ENCODE measurements around the gene IFI35.
"Not testable (repeated sequence)": the region's sequence is repeated elsewhere in the genome, so short reads cannot be mapped to it uniquely, and the experiment has no call there.

The IFI35 gene

GRCh38 chr17:43024407-43025289, 18.1 kb downstream of the IFI35 start, which contains the start of gene RND2:
TSS of gene RND2 (plus strand) at chr17:43025231. CDS start at chr17:43025348, 117 bp downstream.
- peak; percentile 61 for DNase-seq

DNA sequence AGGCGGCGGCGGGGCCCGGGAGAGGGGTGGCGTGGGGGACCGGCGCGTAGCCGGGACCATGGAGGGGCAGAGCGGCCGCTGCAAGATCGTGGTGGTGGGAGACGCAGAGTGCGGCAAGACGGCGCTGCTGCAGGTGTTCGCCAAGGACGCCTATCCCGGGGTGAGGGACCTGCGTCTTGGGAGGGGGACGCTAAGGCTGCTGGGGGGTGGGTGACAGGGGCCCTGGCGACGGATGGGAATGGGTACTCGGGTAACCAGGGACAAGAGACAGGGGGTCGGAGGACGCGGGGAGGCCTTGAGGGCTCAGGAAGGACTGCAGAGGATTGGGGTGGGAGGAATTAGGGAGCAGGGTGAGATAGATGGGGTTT, 18.7 kb downstream of the IFI35 start:
- no peak for DNase-seq

GRCh38 chr17:43025766-43026537, 19.4 kb downstream of the IFI35 start:
- DNase-seq, result no peak

- DNase-seq, result no peak
Observed at GRCh38 chr17:43026595-43026994, 20.0 kb downstream of the IFI35 start.

GRCh38 chr17:43027091-43028032, 20.8 kb downstream of the IFI35 start:
- no peak for DNase-seq

DNA sequence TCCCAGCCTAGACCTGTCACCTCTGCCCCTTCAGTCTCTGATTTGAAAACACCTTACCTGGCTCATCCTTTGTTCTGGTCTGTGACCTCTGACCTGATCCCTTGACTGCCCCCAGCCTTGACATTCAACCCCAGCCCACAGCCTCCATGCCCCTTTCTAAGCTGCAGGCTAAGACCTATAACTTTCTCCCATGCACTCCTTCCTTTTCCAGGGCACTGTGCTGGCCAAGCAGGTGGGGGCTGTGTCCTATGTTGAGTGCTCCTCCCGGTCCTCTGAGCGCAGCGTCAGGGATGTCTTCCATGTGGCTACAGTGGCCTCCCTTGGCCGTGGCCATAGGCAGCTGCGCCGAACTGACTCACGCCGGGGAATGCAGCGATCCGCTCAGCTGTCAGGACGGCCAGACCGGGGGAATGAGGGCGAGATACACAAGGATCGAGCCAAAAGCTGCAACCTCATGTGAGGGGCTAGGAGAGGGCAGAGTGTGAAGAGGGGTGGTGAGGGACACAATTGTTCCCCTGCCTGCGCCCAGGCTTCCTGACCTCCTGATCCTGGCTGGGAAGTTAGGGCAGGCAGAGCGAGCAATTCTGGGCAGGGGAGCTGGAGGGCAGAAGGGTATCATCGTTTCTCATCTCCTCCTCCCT, 21.8 kb downstream of the IFI35 start:
- no peak for DNase-seq

DNA sequence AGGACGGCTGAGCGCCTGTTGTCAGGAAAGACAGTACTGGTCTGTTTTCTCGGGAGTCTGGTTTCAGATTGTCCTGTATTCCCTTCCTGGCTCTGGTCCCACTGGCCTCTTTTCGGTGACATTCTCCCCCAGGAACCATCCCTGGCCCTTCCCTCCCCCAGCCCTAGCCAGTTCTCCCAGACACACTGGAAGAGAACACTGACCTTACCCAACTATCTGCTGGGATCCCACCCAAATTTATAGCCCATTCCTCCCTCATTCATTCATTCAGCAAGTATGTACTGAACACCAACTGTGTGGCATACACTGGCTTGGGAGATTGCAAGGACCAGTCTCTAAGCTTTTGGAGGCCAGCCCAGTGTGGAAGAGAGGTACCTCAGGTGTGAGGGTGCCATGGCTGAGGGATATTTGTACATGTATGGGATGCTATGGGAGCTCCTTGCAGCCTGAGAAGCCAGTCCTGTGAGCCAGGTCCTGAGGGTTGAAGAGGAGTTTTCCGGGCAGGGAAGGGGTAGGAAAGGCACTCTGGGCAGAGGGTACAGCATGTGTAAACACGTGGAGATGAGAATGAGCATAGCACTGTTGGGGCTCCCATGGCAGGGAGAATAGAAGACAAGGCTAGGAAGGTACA, 23.7 kb downstream of the IFI35 start:
- DNase-seq, result no peak

DNA sequence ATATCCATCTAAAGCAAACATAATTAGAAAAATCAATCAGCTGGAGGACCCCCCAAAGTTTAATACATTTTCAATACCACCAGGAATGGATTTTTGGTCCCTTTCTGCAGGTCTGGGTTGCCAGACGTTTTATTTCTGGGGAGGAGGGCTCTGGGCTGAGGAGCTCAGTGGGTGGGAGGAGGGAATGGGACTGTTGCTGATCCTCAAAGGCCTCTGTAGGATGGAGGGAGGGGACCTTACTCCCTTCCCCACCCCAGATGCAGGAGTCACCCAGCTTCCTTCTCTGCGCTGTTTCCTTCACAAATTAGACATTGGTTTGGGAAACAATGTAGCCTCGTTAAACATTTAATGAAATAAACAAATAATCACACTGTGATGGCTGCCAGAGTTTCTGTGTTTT, 25.1 kb downstream of the IFI35 start:
- no peak for DNase-seq

- no peak for DNase-seq
Observed at GRCh38 chr17:43033948-43034881, 27.6 kb downstream of the IFI35 start.

GRCh38 chr17:43034894-43035293, 28.3 kb downstream of the IFI35 start:
- DNase-seq, result no peak

GRCh38 chr17:43039646-43040045, 33.1 kb downstream of the IFI35 start:
- DNase-seq, result no peak

GRCh38 chr17:43040655-43041054, 34.1 kb downstream of the IFI35 start:
- DNase-seq, result no peak

GRCh38 chr17:43042025-43042628, 35.5 kb downstream of the IFI35 start:
- no peak for DNase-seq

DNA sequence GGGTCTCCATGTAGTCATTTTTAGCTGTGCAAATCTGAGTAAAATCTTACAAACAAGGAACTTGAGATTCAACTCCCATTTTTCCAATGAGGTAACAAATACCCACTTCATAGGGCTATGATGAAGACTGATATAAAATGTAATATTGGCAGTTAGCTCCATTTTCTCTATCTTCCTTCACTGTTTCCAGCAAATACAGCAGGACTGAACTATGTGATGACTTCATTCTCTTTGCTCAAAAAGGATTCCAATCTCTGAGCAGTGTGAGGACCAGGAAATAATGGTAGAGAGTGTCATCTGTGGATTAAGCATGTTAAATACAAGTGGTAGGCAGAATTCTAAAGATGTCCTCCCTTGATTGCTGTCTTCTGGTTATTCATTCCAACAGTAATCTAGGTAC, 36.7 kb downstream of the IFI35 start:
- DNase-seq, result no peak

- DNase-seq, result no peak
Observed at GRCh38 chr17:43044024-43044423, 37.4 kb downstream of the IFI35 start.

GRCh38 chr17:43051969-43052368, 45.4 kb downstream of the IFI35 start:
- DNase-seq, result no peak

DNA sequence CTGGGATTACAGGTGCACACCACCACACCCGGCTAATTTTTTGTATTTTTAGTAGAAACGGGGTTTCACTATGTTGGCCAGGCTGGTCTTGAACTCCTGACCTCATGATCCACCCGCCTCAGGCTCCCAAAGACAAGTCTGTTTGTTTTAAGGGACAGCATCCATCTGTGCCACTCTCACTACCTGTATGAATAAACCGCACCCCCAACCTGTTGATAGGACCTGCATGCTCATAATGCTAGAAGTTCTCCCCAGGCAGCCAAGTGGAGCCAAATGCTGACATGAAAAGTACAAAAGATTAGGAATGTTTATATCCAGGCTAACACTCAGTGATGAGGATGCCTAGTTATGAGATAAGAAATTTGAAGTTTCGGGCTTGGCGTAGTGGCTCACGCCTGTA, 46.4 kb downstream of the IFI35 start:
- not testable (repeated sequence) for DNase-seq

GRCh38 chr17:43056051-43056450, 49.5 kb downstream of the IFI35 start:
- no peak for DNase-seq

GRCh38 chr17:43062984-43063638, 56.5 kb downstream of the IFI35 start:
- no peak for DNase-seq

Measured in NCI-H446 treated with DMSO at 0.1 percent for 48 hours (cell line).